Activated CD4-positive, alpha-beta T cell treated with anti-CD3 and anti-CD28 coated beads for 48 hours (primary cell): ENCODE results near the gene MET.
"Not testable (repeated sequence)": the region's sequence is repeated elsewhere in the genome, so short reads cannot be mapped to it uniquely, and the experiment has no call there.

Experiments used
- DNase-seq: peaks from one replicate; pipeline ENCODE4 v3.0.0-alpha.2; 2020

The MET gene

GRCh38 chr7:116728413-116728812, 56.4 kb downstream of the MET start:
- no peak for DNase-seq

- no peak for DNase-seq
Observed at GRCh38 chr7:116730097-116731022, 58.4 kb downstream of the MET start.

GRCh38 chr7:116731023-116731395, 59.0 kb downstream of the MET start:
- DNase-seq: no peak

GRCh38 chr7:116731445-116732335, 59.7 kb downstream of the MET start:
- DNase-seq: no peak

- no peak for DNase-seq
Observed at GRCh38 chr7:116732788-116733694, 61.0 kb downstream of the MET start.

- no peak for DNase-seq
Observed at GRCh38 chr7:116733924-116734580, 62.1 kb downstream of the MET start.

GRCh38 chr7:116734710-116735109, 62.7 kb downstream of the MET start:
- DNase-seq: no peak

- DNase-seq: no peak
Observed at GRCh38 chr7:116736927-116737715, 65.1 kb downstream of the MET start.

GRCh38 chr7:116738378-116738777, 66.4 kb downstream of the MET start:
- no peak for DNase-seq

- no peak for DNase-seq
Observed at GRCh38 chr7:116739307-116739706, 67.3 kb downstream of the MET start.

GRCh38 chr7:116740231-116740630, 68.2 kb downstream of the MET start:
- no peak for DNase-seq

GRCh38 chr7:116740755-116741462, 68.9 kb downstream of the MET start:
- DNase-seq: no peak

- DNase-seq: no peak
Observed at GRCh38 chr7:116741625-116742316, 69.8 kb downstream of the MET start.

GRCh38 chr7:116742641-116743040, 70.6 kb downstream of the MET start:
- DNase-seq: no peak

- not testable (repeated sequence) for DNase-seq
Observed at GRCh38 chr7:116743835-116744234, 71.8 kb downstream of the MET start.

- not testable (repeated sequence) for DNase-seq
Observed at GRCh38 chr7:116746388-116746787, 74.4 kb downstream of the MET start.

- DNase-seq: not testable (repeated sequence)
Observed at GRCh38 chr7:116751070-116751469, 79.1 kb downstream of the MET start.

- no peak for DNase-seq
Observed at GRCh38 chr7:116752305-116753074, 80.5 kb downstream of the MET start.

- no peak for DNase-seq
Observed at GRCh38 chr7:116753130-116753529, 81.1 kb downstream of the MET start.
